ENCODE data around the gene NRN1L. TPM values are rescaled to one million over a fixed set of nuclear protein-coding genes. Genes with fewer than 3 reads are reported as not detected.

Gene NRN1L
- total and polyA plus RNA-seq, 2 donors from 2014 or later, result 1.1 to 1.2 TPM

DNA sequence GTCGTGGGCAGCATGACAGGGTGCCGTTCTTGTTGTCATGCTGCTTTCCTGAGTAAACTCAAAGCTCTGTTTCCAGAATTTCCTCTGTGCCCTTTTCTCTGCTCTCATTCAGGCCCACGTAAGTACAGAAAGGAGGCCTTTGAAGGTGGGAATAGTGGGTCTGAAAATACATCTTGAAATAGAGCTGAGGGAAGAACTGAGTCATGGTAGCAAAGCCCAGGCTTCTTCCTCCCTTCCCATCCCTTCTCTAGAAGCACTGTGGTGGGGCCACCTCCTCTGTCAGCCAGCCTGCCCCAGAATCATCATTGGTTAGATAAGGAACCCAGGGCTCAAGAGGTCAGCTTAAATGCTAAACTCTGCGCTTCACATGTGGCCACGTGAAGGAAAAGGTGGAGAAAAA, 37.5 kb downstream of the NRN1L start:
- no peaks in the 10 kb centered on the region for H3K27me3 ChIP-seq (ENCODE audit: control insufficient read depth, insufficient read depth, low read length)
- H3K9me3 ChIP-seq (ENCODE audit: control insufficient read depth in 2 of 3, insufficient read depth in 1 of 3, low read length in 3 of 3), result no peaks in the 10 kb centered on the region
- TF ChIP-seq CTCF (IDR thresholded peaks at IDR 0.05; ENCODE audit: borderline replicate concordance, extremely low read depth, insufficient read depth), result no peak
- FAIRE-seq (no peak), DNase-seq (no peak)
- H3K27ac ChIP-seq (ENCODE audit: low read depth in 2 of 2, low read length in 2 of 2), result no peak overlapping the region
- intact Hi-C loops (cut with DNase I), result loop anchor here (10.0 kb wide), 2 partner anchors 107 to 247 kb away; no protein-coding TSS in a partner anchor
- peaks cover 0 to 13% (median 4%) of the 10 kb centered on the region in 3 donors for H3K4me1 ChIP-seq (ENCODE audit: control insufficient read depth in 2 of 3, insufficient read depth in 2 of 3, low read depth in 1 of 3, low read length in 3 of 3)
- H3K4me3 ChIP-seq (ENCODE audit: low read length in 3 of 3), result no peak overlapping the region
- peaks cover 0 to 14% (median 0%) of the 10 kb centered on the region in 3 donors for H3K36me3 ChIP-seq (ENCODE audit: control insufficient read depth in 2 of 3, insufficient read depth in 3 of 3, low read length in 3 of 3)
- no peak overlapping the region for H3K9ac ChIP-seq (ENCODE audit: low read length in 3 of 3)

GRCh38 chr16:67922740-67923139, 38.1 kb downstream of the NRN1L start:
- Histone ChIP-seq H3K36me3 (ENCODE audit: control insufficient read depth in 2 of 3, insufficient read depth in 3 of 3, low read length in 3 of 3) (peaks cover 0 to 13% (median 0%) of the 10 kb centered on the region in 3 donors), H3K9ac (ENCODE audit: low read length in 3 of 3) (no peak overlapping the region), H3K9me3 (ENCODE audit: control insufficient read depth in 2 of 3, insufficient read depth in 1 of 3, low read length in 3 of 3) (no peaks in the 10 kb centered on the region), H3K27ac (ENCODE audit: low read depth in 2 of 2, low read length in 2 of 2) (no peak overlapping the region), H3K27me3 (ENCODE audit: control insufficient read depth, insufficient read depth, low read length) (no peaks in the 10 kb centered on the region), H3K4me3 (ENCODE audit: low read length in 3 of 3) (no peak overlapping the region), H3K4me1 (ENCODE audit: control insufficient read depth in 2 of 3, insufficient read depth in 2 of 3, low read depth in 1 of 3, low read length in 3 of 3) (peaks cover 0 to 9% (median 0%) of the 10 kb centered on the region in 3 donors)
- DNase-seq, result no peak
- no peak for TF ChIP-seq CTCF (IDR thresholded peaks at IDR 0.05; ENCODE audit: borderline replicate concordance, extremely low read depth, insufficient read depth)
- intact Hi-C loops (cut with DNase I), result loop anchor here (10.0 kb wide), 2 partner anchors 108 to 248 kb away; no protein-coding TSS in a partner anchor
- no peak for FAIRE-seq

GRCh38 chr16:67923414-67924116, 38.9 kb downstream of the NRN1L start:
- no peak overlapping the region for H3K9ac ChIP-seq (ENCODE audit: low read length in 3 of 3)
- H3K4me3 ChIP-seq (ENCODE audit: low read length in 3 of 3), result no peak overlapping the region
- no peaks in the 10 kb centered on the region for H3K27me3 ChIP-seq (ENCODE audit: control insufficient read depth, insufficient read depth, low read length)
- H3K9me3 ChIP-seq (ENCODE audit: control insufficient read depth in 2 of 3, insufficient read depth in 1 of 3, low read length in 3 of 3), result no peaks in the 10 kb centered on the region
- H3K27ac ChIP-seq (ENCODE audit: low read depth in 2 of 2, low read length in 2 of 2), result no peak overlapping the region
- peaks cover 0 to 10% (median under 1%) of the 10 kb centered on the region in 3 donors for H3K36me3 ChIP-seq (ENCODE audit: control insufficient read depth in 2 of 3, insufficient read depth in 3 of 3, low read length in 3 of 3)
- no peak for DNase-seq
- intact Hi-C loops (cut with DNase I), result loop anchor here (10.0 kb wide), 2 partner anchors 109 to 249 kb away; no protein-coding TSS in a partner anchor
- H3K4me1 ChIP-seq (ENCODE audit: control insufficient read depth in 2 of 3, insufficient read depth in 2 of 3, low read depth in 1 of 3, low read length in 3 of 3), result peaks cover 0 to 6% (median 0%) of the 10 kb centered on the region in 3 donors
- no peak for TF ChIP-seq CTCF (IDR thresholded peaks at IDR 0.05; ENCODE audit: borderline replicate concordance, extremely low read depth, insufficient read depth)
- no peak for FAIRE-seq

All from kidney (tissue), 14 donors.